K562 (cell line): ENCODE data around the gene RUVBL2. TPM values are rescaled to one million over a fixed set of nuclear protein-coding genes. Genes with fewer than 3 reads are reported as not detected.

Experiments
- AFF1 ChIP-seq, 2 experiments: fragments of 450-650 bp; IDR thresholded peaks; 2 replicates each; pipeline ENCODE4 v1.6.1; 2018; ENCODE audit warnings: mild to moderate bottlenecking in 2 of 2, low read depth in 1 of 2; ENCODE audit not compliant: partially characterized antibody in 2 of 2
- BRD9 ChIP-seq: fragments of 450-650 bp; IDR thresholded peaks from 2 replicates; pipeline ENCODE4 v1.6.1; 2018; ENCODE audit warnings: low read depth; ENCODE audit not compliant: partially characterized antibody
- CBX2 ChIP-seq: fragments of 200-600 bp; sonication (generic); IDR thresholded peaks from one replicate; pipeline ENCODE4 v1.6.1; 2012; ENCODE audit warnings: mild to moderate bottlenecking, low read length, inconsistent platforms; ENCODE audit not compliant: insufficient read depth, poor library complexity, severe bottlenecking
- CREB3 ChIP-seq: fragments of 450-650 bp; conservative IDR thresholded peaks from 2 replicates; pipeline ENCODE4 v1.6.1; 2016; ENCODE audit warnings: missing genetic modification characterization, low read depth, mild to moderate bottlenecking, missing compliant biosample characterization, moderate library complexity
- CREB3L1 ChIP-seq: fragments of 450-650 bp; IDR thresholded peaks from 2 replicates; pipeline ENCODE4 v1.6.1; 2014; ENCODE audit warnings: low read depth, mild to moderate bottlenecking, moderate library complexity, borderline replicate concordance
- CSDE1 ChIP-seq, 2 experiments: fragments of 450-650 bp; IDR thresholded peaks; 2 replicates each; pipeline ENCODE4 v1.6.1; 2016; ENCODE audit warnings: mild to moderate bottlenecking in 1 of 2
- ESRRB ChIP-seq: fragments of 250-450 bp; sonication (Bioruptor Pico); IDR thresholded peaks from 2 replicates; pipeline ENCODE4 v1.5.0; 2020; ENCODE audit warnings: mild to moderate bottlenecking, moderate library complexity, borderline replicate concordance
- FOXJ2 ChIP-seq: fragments of 200-800 bp; sonication (Bioruptor generic); IDR thresholded peaks from 2 replicates; pipeline ENCODE4 v1.6.1; 2016; ENCODE audit warnings: missing genetic modification characterization, missing compliant biosample characterization
- HDAC6 ChIP-seq: IDR thresholded peaks from 2 replicates; pipeline ENCODE4 v1.6.1; 2012; ENCODE audit warnings: low read depth, mild to moderate bottlenecking, control low read depth, inconsistent platforms, low read length, moderate library complexity
- KAT8 ChIP-seq: fragments of 450-650 bp; IDR thresholded peaks from 2 replicates; pipeline ENCODE4 v1.6.1; 2016; ENCODE audit warnings: low read depth, mild to moderate bottlenecking
- MTA3 ChIP-seq: fragments of 450-650 bp; formaldehyde crosslinking; IDR thresholded peaks from 2 replicates; pipeline ENCODE4 v1.6.1; 2017; ENCODE audit warnings: mild to moderate bottlenecking, borderline replicate concordance
- NEUROD1 ChIP-seq: fragments of 150-350 bp; IDR thresholded peaks from 2 replicates; pipeline ENCODE4 v1.6.1; 2014; ENCODE audit warnings: borderline replicate concordance, low read length, low read depth; ENCODE audit not compliant: partially characterized antibody
- PCBP2 ChIP-seq: fragments of 200-400 bp; formaldehyde crosslinking; IDR thresholded peaks from 2 replicates; pipeline ENCODE4 v1.6.1; 2018; ENCODE audit warnings: low read length, low read depth, mild to moderate bottlenecking, moderate library complexity; ENCODE audit not compliant: poor library complexity, severe bottlenecking
- RBM22 ChIP-seq: fragments of 200-400 bp; formaldehyde crosslinking; IDR thresholded peaks from 2 replicates; pipeline ENCODE4 v1.6.1; 2018; ENCODE audit warnings: low read length, low read depth; ENCODE audit not compliant: poor library complexity, severe bottlenecking
- SRSF9 ChIP-seq: fragments of 200-400 bp; formaldehyde crosslinking; IDR thresholded peaks from 2 replicates; pipeline ENCODE4 v1.6.1; 2017; ENCODE audit warnings: low read depth, low read length, borderline replicate concordance
- TRIM28 ChIP-seq: fragments of 450-650 bp; IDR thresholded peaks from 2 replicates; pipeline ENCODE4 v1.6.1; 2017
- ZBTB9 ChIP-seq: fragments of 450-650 bp; formaldehyde crosslinking; IDR thresholded peaks from 2 replicates; pipeline ENCODE4 v1.4.0; 2020; ENCODE audit warnings: mild to moderate bottlenecking, moderate library complexity
- ZNF121 ChIP-seq: sonication (generic); formaldehyde crosslinking; conservative IDR thresholded peaks from 2 replicates; pipeline ENCODE4 v1.8.0; 2022; ENCODE audit warnings: missing genetic modification reagents
- ZNF197 ChIP-seq: fragments of 200-800 bp; sonication (Bioruptor generic); IDR thresholded peaks from 2 replicates; pipeline ENCODE4 v1.6.1; 2016; ENCODE audit warnings: low read depth, missing genetic modification characterization, missing compliant biosample characterization
- ZNF384 ChIP-seq: IDR thresholded peaks from 2 replicates; pipeline ENCODE4 v1.6.1; 2012; ENCODE audit warnings: low read depth, low read length, improper control_type of control experiment
- ZNF76 ChIP-seq: fragments of 250-450 bp; sonication (Bioruptor Pico); IDR thresholded peaks from 2 replicates; pipeline ENCODE4 v1.4.0; 2020; ENCODE audit warnings: mild to moderate bottlenecking, moderate library complexity, borderline replicate concordance
- polyA plus RNA-seq, 8 experiments: library from polyadenylated mRNA; depleted of rRNA in 4 of 8; stranded (reverse) in 5 of 8; unstranded in 3 of 8; fragments of >200 nt; fragmentation: Nextera tagmentation in 2 of 8; fragmentation: Illumina TruSeq in 1 of 8; extraction: Ambion mirVana in 2 of 8; extraction: Trizol in 1 of 8; gene quantifications; 2 replicates each; pipeline versions ENCODE4 v1.2.1 to v1.2.3, GENCODE V29; 2011 to 2014; ENCODE audit warnings: inconsistent platforms in 1 of 8, missing spikeins in 1 of 8
- total RNA-seq, 7 experiments: library from RNA; depleted of rRNA in 6 of 7; stranded (reverse); fragments of >200 nt in 6 of 7; fragmentation: Illumina TruSeq in 2 of 7; extraction: Trizol in 2 of 7; gene quantifications; 2 replicates each; pipeline versions ENCODE4 v1.2.1 to v1.2.3, GENCODE V29; 2011 to 2021; ENCODE audit warnings: low replicate concordance in 1 of 7

The RUVBL2 gene
- total and polyA plus RNA-seq, 9 of the 15 experiments (the other 6 are each of a cell fraction or from before 2014, with no cell fraction given) = 71.4 to 453 (median 237) TPM

- TF ChIP-seq BRD9 (peak; percentile 75), FOXJ2 (tag) (no peak), ZNF197 (no peak), NEUROD1 (no peak), HDAC6 (no peak), RBM22 (no peak), ZBTB9 (no peak), CREB3 (tag) (no peak), ZNF384 (peak; percentile 62), CSDE1 (IDR thresholded peaks at IDR 0.05) (no peak), PCBP2 (no peak), TRIM28 (no peak), MTA3 (no peak), SRSF9 (no peak), CREB3L1 (no peak), ESRRB (CRISPR knock-in tag) (no peak), AFF1 (IDR thresholded peaks at IDR 0.05; ENCODE audit: low read depth in 1 of 2, partially characterized antibody in 2 of 2) (no peak), KAT8 (no peak), ZNF76 (no peak), CBX2 (no peak), ZNF121 (peak; percentile 95)
Measured at GRCh38 chr19:48953990-48954594, 39.6 kb upstream of the RUVBL2 start (continued).
